GM12878 (cell line): Measurements from ENCODE around the gene SCGB3A1. TPM values are rescaled to one million over a fixed set of nuclear protein-coding genes. Genes with fewer than 3 reads are reported as not detected.

Source experiments
- ATAC-seq: fragments of 200-7000 bp; cut with Tn5 transposase; 3 replicates; pipeline ENCODE4 v1.9.1; 2020; ENCODE audit warnings: mild to moderate bottlenecking, moderate library complexity
- BruUV-seq: library from RNA; stranded (reverse); fragments of 400-500 nt; replicated peaks from 2 replicates; lab custom pipeline; 2021; lab: Mats Ljungman, UMichigan
- CTCF ChIA-PET: fragments of 300-600 bp; sonication (Branson Sonifier 250); formaldehyde crosslinking; extraction: SDS; loops from one replicate; lab custom pipeline; 2021; ENCODE audit warnings: inconsistent platforms; lab: Yijun Ruan, JAX
- POLR2A ChIA-PET: fragments of 350-600 bp; formaldehyde crosslinking; extraction: SDS; loops from one replicate; lab custom pipeline; 2021; ENCODE audit warnings: inconsistent platforms; lab: Charles Lee
- RAD21 ChIA-PET: fragments of 300-600 bp; sonication (Branson Sonifier 250); formaldehyde crosslinking; loops from one replicate; lab custom pipeline; 2023; ENCODE audit warnings: antibody characterized with exemption; ENCODE audit not compliant: unreplicated experiment; lab: Charles Lee
- SMC1A ChIA-PET: fragments of 300-600 bp; sonication (Branson Sonifier 250); formaldehyde crosslinking; loops from one replicate; lab custom pipeline; 2023; ENCODE audit not compliant: unreplicated experiment, uncharacterized antibody; lab: Charles Lee
- DNase-seq: peaks from one replicate; pipeline ENCODE4 v3.0.0-alpha.2; 2011; ENCODE audit warnings: low read depth, low spot score
- FAIRE-seq: peaks from 3 replicates; lab custom pipeline; 2011; peaks lifted over from hg19 to GRCh38; lab: Jason Lieb, UNC
- H2AFZ ChIP-seq: 2 replicates; pipeline ENCODE4 v1.6.0; 2011; ENCODE audit warnings: low read depth, low read length, control low read depth; ENCODE audit not compliant: control insufficient read depth
- H3K27ac ChIP-seq: 2 replicates; pipeline ENCODE4 v1.5.1; 2011; ENCODE audit warnings: control low read depth; ENCODE audit not compliant: control insufficient read depth, insufficient read depth
- H3K27me3 ChIP-seq, 2 experiments: replicated peaks in 1 of 2; 2 replicates each; pipeline versions ENCODE4 v1.6.0 to v1.6.1; 2011; ENCODE audit warnings: low read length in 1 of 2; ENCODE audit not compliant: control insufficient read depth in 2 of 2, insufficient read depth in 2 of 2
- H3K36me3 ChIP-seq, 2 experiments: 2 replicates each; pipeline ENCODE4 v1.5.1; 2011; ENCODE audit warnings: low read length in 1 of 2; ENCODE audit not compliant: control insufficient read depth in 2 of 2, insufficient read depth in 2 of 2
- H3K4me1 ChIP-seq: 2 replicates; pipeline ENCODE4 v1.6.1; 2011; ENCODE audit warnings: mild to moderate bottlenecking, low read length, moderate library complexity, mixed read lengths; ENCODE audit not compliant: control insufficient read depth, insufficient read depth
- H3K4me2 ChIP-seq: 2 replicates; pipeline ENCODE4 v1.6.0; 2011; ENCODE audit warnings: control low read depth; ENCODE audit not compliant: control insufficient read depth, insufficient read depth
- H3K4me3 ChIP-seq: fragments of 200-600 bp; sonication (generic); 2 replicates; pipeline ENCODE4 v1.5.1; 2016
- H3K79me2 ChIP-seq: 2 replicates; pipeline ENCODE4 v1.6.0; 2011; ENCODE audit warnings: low read length; ENCODE audit not compliant: control insufficient read depth, insufficient read depth
- H3K9ac ChIP-seq: 2 replicates; pipeline ENCODE4 v1.8.0; 2011; ENCODE audit warnings: low read length, control low read depth, mixed read lengths; ENCODE audit not compliant: control insufficient read depth, insufficient read depth
- H3K9me3 ChIP-seq: replicated peaks from 3 replicates; pipeline ENCODE4 v1.5.1; 2011; ENCODE audit warnings: mild to moderate bottlenecking, low read length; ENCODE audit not compliant: control insufficient read depth, insufficient read depth
- H4K20me1 ChIP-seq: 2 replicates; pipeline ENCODE4 v1.6.0; 2011; ENCODE audit not compliant: control insufficient read depth, insufficient read depth
- CBX5 ChIP-seq: sonication (generic); IDR thresholded peaks from 2 replicates; pipeline ENCODE4 v1.6.1; 2016; ENCODE audit warnings: low read depth, moderate library complexity, mild to moderate bottlenecking, inconsistent platforms
- CHD4 ChIP-seq: fragments of 200-600 bp; sonication (generic); IDR thresholded peaks from 2 replicates; pipeline ENCODE4 v1.6.1; 2016; ENCODE audit warnings: mild to moderate bottlenecking
- ESRRA ChIP-seq: IDR thresholded peaks from 2 replicates; pipeline ENCODE4 v1.6.1; 2012; ENCODE audit warnings: mild to moderate bottlenecking, low read length, improper control_type of control experiment
- IKZF1 ChIP-seq: fragments of 450-650 bp; conservative IDR thresholded peaks from 2 replicates; pipeline ENCODE4 v1.6.1; 2017; ENCODE audit warnings: antibody characterized with exemption, mild to moderate bottlenecking
- NFXL1 ChIP-seq: fragments of 450-650 bp; IDR thresholded peaks from 2 replicates; pipeline ENCODE4 v1.6.1; 2017; ENCODE audit warnings: antibody characterized with exemption, mild to moderate bottlenecking, borderline replicate concordance
- NFYA ChIP-seq: IDR thresholded peaks from 2 replicates; pipeline ENCODE4 v1.6.1; 2011; ENCODE audit warnings: low read depth, mild to moderate bottlenecking, low read length, improper control_type of control experiment, borderline replicate concordance
- NRF1 ChIP-seq: conservative IDR thresholded peaks from 2 replicates; pipeline ENCODE4 v1.6.1; 2011; ENCODE audit warnings: mild to moderate bottlenecking, low read depth, low read length, improper control_type of control experiment
- RFX5 ChIP-seq: IDR thresholded peaks from 2 replicates; pipeline ENCODE4 v1.6.1; 2011; ENCODE audit warnings: low read depth, low read length, improper control_type of control experiment
- RUNX3 ChIP-seq: IDR thresholded peaks from 2 replicates; pipeline ENCODE4 v1.6.1; 2012; ENCODE audit warnings: low read length, inconsistent platforms
- SP1 ChIP-seq: IDR thresholded peaks from one replicate; pipeline ENCODE4 v1.6.1; 2011; ENCODE audit warnings: low read depth, low read length
- SREBF2 ChIP-seq: IDR thresholded peaks from 2 replicates; pipeline ENCODE4 v1.6.1; 2012; ENCODE audit warnings: mild to moderate bottlenecking, low read length
- TCF3 ChIP-seq: IDR thresholded peaks from 2 replicates; pipeline ENCODE4 v1.6.1; 2012; ENCODE audit warnings: low read depth, mild to moderate bottlenecking, low read length, borderline replicate concordance; ENCODE audit not compliant: insufficient read depth
- ZNF384 ChIP-seq: IDR thresholded peaks from 2 replicates; pipeline ENCODE4 v1.6.1; 2012; ENCODE audit warnings: low read depth, mild to moderate bottlenecking, low read length, improper control_type of control experiment, borderline replicate concordance
- ZZZ3 ChIP-seq: IDR thresholded peaks from 2 replicates; pipeline ENCODE4 v1.6.1; 2011; ENCODE audit warnings: low read depth; ENCODE audit not compliant: control insufficient read depth, insufficient read length
- WGBS: methylation state at CpG from one replicate; pipeline ENCODE4 v1.1.6; 2016; ENCODE audit warnings: low lambda C conversion rate; ENCODE audit not compliant: insufficient replicate concordance, insufficient coverage; ENCODE audit errors: missing lambda C conversion rate; 5-methylcytosine and 5-hydroxymethylcytosine counted together
- in situ Hi-C: fragments of 300-500 bp; cut with MboI; formaldehyde crosslinking; loops from 9 replicates; pipeline ENCODE4 v1.14.3; 2018; ENCODE audit warnings: mixed read lengths
- intact Hi-C: fragments of 100-400 bp; cut with micrococcal nuclease; formaldehyde crosslinking; loops from one replicate; pipeline ENCODE4 v1.14.2; 2022; ENCODE audit not compliant: unreplicated experiment
- polyA plus RNA-seq, 11 experiments: library from polyadenylated mRNA; depleted of rRNA in 4 of 11; unstranded in 6 of 11; stranded (reverse) in 5 of 11; fragments of >200 nt; fragmentation: Nextera tagmentation in 4 of 11; fragmentation: Illumina TruSeq in 1 of 11; extraction: Ambion mirVana in 4 of 11; extraction: Trizol in 1 of 11; gene quantifications; 1 replicate in 1 of 11; 2 replicates in 10 of 11; pipeline versions ENCODE4 v1.2.1 to v1.2.3, GENCODE V29; 2011 to 2016; ENCODE audit warnings: inconsistent platforms in 2 of 11, missing spikeins in 2 of 11, low read depth in 1 of 11
- total RNA-seq, 4 experiments: library from RNA; depleted of rRNA in 3 of 4; stranded (reverse); fragments of >200 nt in 3 of 4; fragmentation: Illumina TruSeq in 1 of 4; extraction: Trizol in 1 of 4; gene quantifications; 2 replicates each; pipeline versions ENCODE4 v1.2.1 to v1.2.3, GENCODE V29; 2013 to 2021
- TF ChIP-seq, protein P1 (sequence below): IDR thresholded peaks from 2 replicates; pipeline ENCODE4 v1.6.1; 2011; ENCODE audit warnings: low read depth, mild to moderate bottlenecking, low read length, moderate library complexity, borderline replicate concordance; ENCODE audit errors: extremely low read depth
- TF ChIP-seq, protein P2 (sequence below): fragments of 450-650 bp; IDR thresholded peaks from 2 replicates; pipeline ENCODE4 v1.6.1; 2017; ENCODE audit warnings: mild to moderate bottlenecking, moderate library complexity
- TF ChIP-seq, protein P3 (sequence below): fragments of 450-650 bp; IDR thresholded peaks from 2 replicates; pipeline ENCODE4 v1.6.1; 2017; ENCODE audit warnings: mild to moderate bottlenecking, moderate library complexity

The SCGB3A1 gene
- total and polyA plus RNA-seq, 10 of the 15 experiments (the other 5 are each of a cell fraction or from before 2014, with no cell fraction given) = 0.46 TPM; not detected in 9

DNA sequence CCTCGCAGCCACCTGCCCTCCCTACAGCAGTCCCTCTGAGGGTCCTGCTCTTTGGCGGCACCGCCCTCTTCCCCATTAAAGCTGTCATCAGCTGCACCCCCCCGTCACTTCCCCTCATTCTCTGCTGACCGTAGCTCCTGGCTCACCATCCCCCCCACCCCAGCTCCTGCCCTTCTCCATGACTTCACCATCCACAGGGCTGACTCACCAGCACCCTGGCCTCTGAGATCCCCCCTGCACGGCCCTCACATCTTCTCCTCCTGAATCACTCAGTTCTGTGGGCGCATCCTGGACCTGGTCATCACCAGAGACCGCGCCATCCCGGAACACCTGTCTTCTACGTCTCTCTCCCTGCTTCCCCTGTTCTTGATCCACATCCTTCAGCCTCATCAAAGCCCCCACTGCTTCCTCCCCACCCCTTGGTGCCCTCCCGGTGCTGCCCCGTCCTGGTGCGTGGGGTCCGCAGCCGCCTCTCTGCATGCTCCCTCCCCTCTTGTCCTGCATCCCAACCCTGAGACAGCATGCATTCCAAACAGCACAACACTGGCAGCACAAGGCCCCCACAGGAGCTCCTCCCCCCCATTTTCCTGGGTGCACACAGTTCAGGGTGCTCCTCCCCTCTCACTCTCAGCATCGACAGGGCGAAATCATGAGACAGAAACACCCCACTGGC lies 45.2 kb upstream of the SCGB3A1 start:
- ChIA-PET RAD21 (no interaction called here), POLR2A (no interaction called here), CTCF (interaction anchor here (0.6 kb wide), 1 partner anchor 374 kb away, joined by 3 read pairs; no protein-coding TSS in a partner anchor), SMC1A (no interaction called here)
- Histone ChIP-seq H3K27ac (no peak overlapping the region), H3K9ac (no peak overlapping the region), H3K9me3 (no peaks in the 10 kb centered on the region), H3K27me3 (no peaks in the 10 kb centered on the region), H3K4me3 (no peak overlapping the region), H3K36me3 (no peaks in the 10 kb centered on the region), H4K20me1 (no peaks in the 10 kb centered on the region), H3K4me1 (no peaks in the 10 kb centered on the region), H2AFZ (no peak overlapping the region), H3K4me2 (no peak overlapping the region), H3K79me2 (no peaks in the 10 kb centered on the region)
- WGBS = 64% methylated on average over 18 of the region's 18 CpGs
- no peak for ATAC-seq
- in situ Hi-C loops (no loop called here), intact Hi-C loops (no loop called here)
- no peak for FAIRE-seq
- no TSS peak for BruUV-seq
- DNase-seq = no peak
- TF ChIP-seq RUNX3 (no peak), CHD4 (no peak), SP1 (no peak), ZZZ3 (no peak), ZNF384 (no peak), NRF1 (no peak), NFYA (no peak), CBX5 (no peak), RFX5 (no peak), SREBF2 (no peak), NFXL1 (no peak), ESRRA (no peak), TCF3 (no peak), IKZF1 (no peak)
- TF ChIP-seq, protein P1, sequence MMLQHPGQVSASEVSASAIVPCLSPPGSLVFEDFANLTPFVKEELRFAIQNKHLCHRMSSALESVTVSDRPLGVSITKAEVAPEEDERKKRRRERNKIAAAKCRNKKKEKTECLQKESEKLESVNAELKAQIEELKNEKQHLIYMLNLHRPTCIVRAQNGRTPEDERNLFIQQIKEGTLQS = no peak
- TF ChIP-seq, protein P2, sequence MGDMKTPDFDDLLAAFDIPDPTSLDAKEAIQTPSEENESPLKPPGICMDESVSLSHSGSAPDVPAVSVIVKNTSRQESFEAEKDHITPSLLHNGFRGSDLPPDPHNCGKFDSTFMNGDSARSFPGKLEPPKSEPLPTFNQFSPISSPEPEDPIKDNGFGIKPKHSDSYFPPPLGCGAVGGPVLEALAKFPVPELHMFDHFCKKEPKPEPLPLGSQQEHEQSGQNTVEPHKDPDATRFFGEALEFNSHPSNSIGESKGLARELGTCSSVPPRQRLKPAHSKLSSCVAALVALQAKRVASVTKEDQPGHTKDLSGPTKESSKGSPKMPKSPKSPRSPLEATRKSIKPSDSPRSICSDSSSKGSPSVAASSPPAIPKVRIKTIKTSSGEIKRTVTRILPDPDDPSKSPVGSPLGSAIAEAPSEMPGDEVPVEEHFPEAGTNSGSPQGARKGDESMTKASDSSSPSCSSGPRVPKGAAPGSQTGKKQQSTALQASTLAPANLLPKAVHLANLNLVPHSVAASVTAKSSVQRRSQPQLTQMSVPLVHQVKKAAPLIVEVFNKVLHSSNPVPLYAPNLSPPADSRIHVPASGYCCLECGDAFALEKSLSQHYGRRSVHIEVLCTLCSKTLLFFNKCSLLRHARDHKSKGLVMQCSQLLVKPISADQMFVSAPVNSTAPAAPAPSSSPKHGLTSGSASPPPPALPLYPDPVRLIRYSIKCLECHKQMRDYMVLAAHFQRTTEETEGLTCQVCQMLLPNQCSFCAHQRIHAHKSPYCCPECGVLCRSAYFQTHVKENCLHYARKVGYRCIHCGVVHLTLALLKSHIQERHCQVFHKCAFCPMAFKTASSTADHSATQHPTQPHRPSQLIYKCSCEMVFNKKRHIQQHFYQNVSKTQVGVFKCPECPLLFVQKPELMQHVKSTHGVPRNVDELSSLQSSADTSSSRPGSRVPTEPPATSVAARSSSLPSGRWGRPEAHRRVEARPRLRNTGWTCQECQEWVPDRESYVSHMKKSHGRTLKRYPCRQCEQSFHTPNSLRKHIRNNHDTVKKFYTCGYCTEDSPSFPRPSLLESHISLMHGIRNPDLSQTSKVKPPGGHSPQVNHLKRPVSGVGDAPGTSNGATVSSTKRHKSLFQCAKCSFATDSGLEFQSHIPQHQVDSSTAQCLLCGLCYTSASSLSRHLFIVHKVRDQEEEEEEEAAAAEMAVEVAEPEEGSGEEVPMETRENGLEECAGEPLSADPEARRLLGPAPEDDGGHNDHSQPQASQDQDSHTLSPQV = no peak
- TF ChIP-seq, protein P3, sequence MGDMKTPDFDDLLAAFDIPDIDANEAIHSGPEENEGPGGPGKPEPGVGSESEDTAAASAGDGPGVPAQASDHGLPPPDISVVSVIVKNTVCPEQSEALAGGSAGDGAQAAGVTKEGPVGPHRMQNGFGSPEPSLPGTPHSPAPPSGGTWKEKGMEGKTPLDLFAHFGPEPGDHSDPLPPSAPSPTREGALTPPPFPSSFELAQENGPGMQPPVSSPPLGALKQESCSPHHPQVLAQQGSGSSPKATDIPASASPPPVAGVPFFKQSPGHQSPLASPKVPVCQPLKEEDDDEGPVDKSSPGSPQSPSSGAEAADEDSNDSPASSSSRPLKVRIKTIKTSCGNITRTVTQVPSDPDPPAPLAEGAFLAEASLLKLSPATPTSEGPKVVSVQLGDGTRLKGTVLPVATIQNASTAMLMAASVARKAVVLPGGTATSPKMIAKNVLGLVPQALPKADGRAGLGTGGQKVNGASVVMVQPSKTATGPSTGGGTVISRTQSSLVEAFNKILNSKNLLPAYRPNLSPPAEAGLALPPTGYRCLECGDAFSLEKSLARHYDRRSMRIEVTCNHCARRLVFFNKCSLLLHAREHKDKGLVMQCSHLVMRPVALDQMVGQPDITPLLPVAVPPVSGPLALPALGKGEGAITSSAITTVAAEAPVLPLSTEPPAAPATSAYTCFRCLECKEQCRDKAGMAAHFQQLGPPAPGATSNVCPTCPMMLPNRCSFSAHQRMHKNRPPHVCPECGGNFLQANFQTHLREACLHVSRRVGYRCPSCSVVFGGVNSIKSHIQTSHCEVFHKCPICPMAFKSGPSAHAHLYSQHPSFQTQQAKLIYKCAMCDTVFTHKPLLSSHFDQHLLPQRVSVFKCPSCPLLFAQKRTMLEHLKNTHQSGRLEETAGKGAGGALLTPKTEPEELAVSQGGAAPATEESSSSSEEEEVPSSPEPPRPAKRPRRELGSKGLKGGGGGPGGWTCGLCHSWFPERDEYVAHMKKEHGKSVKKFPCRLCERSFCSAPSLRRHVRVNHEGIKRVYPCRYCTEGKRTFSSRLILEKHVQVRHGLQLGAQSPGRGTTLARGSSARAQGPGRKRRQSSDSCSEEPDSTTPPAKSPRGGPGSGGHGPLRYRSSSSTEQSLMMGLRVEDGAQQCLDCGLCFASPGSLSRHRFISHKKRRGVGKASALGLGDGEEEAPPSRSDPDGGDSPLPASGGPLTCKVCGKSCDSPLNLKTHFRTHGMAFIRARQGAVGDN = no peak
